SK-N-SH treated with all-trans-retinoic acid at 6 μM for 48 hours (cell line): ENCODE measurements around the gene KRT81.
A peak's percentile ranks its signal among the peaks of the same experiment; 100 is the strongest.

Source experiments
- ATAC-seq: fragments of 200-7000 bp; cut with Tn5 transposase; 3 replicates; pipeline ENCODE4 v1.9.1; 2020; ENCODE audit warnings: mild to moderate bottlenecking, moderate library complexity
- BACH2 ChIP-seq: fragments of 250-450 bp; sonication (Bioruptor Pico); IDR thresholded peaks from 2 replicates; pipeline ENCODE4 v1.9.0; 2021; ENCODE audit warnings: mild to moderate bottlenecking, borderline replicate concordance
- CSDC2 ChIP-seq: fragments of 250-450 bp; sonication (Bioruptor Pico); IDR thresholded peaks from 2 replicates; pipeline ENCODE4 v1.5.0; 2020; ENCODE audit warnings: mild to moderate bottlenecking, moderate library complexity
- ESRRG ChIP-seq: fragments of 250-450 bp; sonication (Bioruptor Pico); IDR thresholded peaks from 2 replicates; pipeline ENCODE4 v1.6.1; 2021; ENCODE audit warnings: mild to moderate bottlenecking
- RARB ChIP-seq: fragments of 250-450 bp; sonication (Bioruptor Pico); IDR thresholded peaks from 2 replicates; pipeline ENCODE4 v1.8.0; 2021; ENCODE audit warnings: mild to moderate bottlenecking, moderate library complexity
- SNAI2 ChIP-seq: fragments of 250-450 bp; sonication (Bioruptor Pico); IDR thresholded peaks from 2 replicates; pipeline ENCODE4 v1.5.0; 2020; ENCODE audit warnings: mild to moderate bottlenecking, moderate library complexity
- TCF4 ChIP-seq: fragments of 250-450 bp; sonication (Bioruptor Pico); IDR thresholded peaks from 2 replicates; pipeline ENCODE4 v1.8.0; 2021; ENCODE audit warnings: mild to moderate bottlenecking, moderate library complexity, borderline replicate concordance
- TOX ChIP-seq: fragments of 250-450 bp; sonication (Bioruptor Pico); IDR thresholded peaks from 2 replicates; pipeline ENCODE4 v1.8.0; 2021; ENCODE audit warnings: mild to moderate bottlenecking, moderate library complexity, borderline replicate concordance
- TSHZ2 ChIP-seq: fragments of 250-450 bp; sonication (Bioruptor Pico); IDR thresholded peaks from 2 replicates; pipeline ENCODE4 v1.5.0; 2020; ENCODE audit warnings: mild to moderate bottlenecking, moderate library complexity
- ZC3H10 ChIP-seq: fragments of 250-450 bp; sonication (Bioruptor Pico); IDR thresholded peaks from 2 replicates; pipeline ENCODE4 v1.5.1; 2021; ENCODE audit warnings: mild to moderate bottlenecking, moderate library complexity
- ZFP30 ChIP-seq: fragments of 450-650 bp; formaldehyde crosslinking; IDR thresholded peaks from 2 replicates; pipeline ENCODE4 v1.5.0; 2022; ENCODE audit warnings: mild to moderate bottlenecking, moderate library complexity
- ZNF565 ChIP-seq: fragments of 450-650 bp; formaldehyde crosslinking; conservative IDR thresholded peaks from 2 replicates; pipeline ENCODE4 v1.5.0; 2020; ENCODE audit warnings: low read depth, mild to moderate bottlenecking, moderate library complexity
- ZNF70 ChIP-seq: fragments of 450-650 bp; formaldehyde crosslinking; IDR thresholded peaks from 2 replicates; pipeline ENCODE4 v1.5.0; 2020; ENCODE audit warnings: mild to moderate bottlenecking, moderate library complexity
- ZNF8 ChIP-seq: fragments of 450-650 bp; formaldehyde crosslinking; IDR thresholded peaks from 2 replicates; pipeline ENCODE4 v1.5.0; 2020; ENCODE audit warnings: mild to moderate bottlenecking, moderate library complexity
- TF ChIP-seq, protein P1 (sequence below): fragments of 250-450 bp; sonication (Bioruptor Pico); IDR thresholded peaks from 2 replicates; pipeline ENCODE4 v1.8.0; 2021; ENCODE audit warnings: low read depth, mild to moderate bottlenecking, moderate library complexity, borderline replicate concordance
- TF ChIP-seq, protein P2 (sequence below): fragments of 250-450 bp; sonication (Bioruptor Pico); IDR thresholded peaks from 2 replicates; pipeline ENCODE4 v1.5.1; 2020; ENCODE audit warnings: low read depth, mild to moderate bottlenecking, moderate library complexity

KRT81 gene

DNA sequence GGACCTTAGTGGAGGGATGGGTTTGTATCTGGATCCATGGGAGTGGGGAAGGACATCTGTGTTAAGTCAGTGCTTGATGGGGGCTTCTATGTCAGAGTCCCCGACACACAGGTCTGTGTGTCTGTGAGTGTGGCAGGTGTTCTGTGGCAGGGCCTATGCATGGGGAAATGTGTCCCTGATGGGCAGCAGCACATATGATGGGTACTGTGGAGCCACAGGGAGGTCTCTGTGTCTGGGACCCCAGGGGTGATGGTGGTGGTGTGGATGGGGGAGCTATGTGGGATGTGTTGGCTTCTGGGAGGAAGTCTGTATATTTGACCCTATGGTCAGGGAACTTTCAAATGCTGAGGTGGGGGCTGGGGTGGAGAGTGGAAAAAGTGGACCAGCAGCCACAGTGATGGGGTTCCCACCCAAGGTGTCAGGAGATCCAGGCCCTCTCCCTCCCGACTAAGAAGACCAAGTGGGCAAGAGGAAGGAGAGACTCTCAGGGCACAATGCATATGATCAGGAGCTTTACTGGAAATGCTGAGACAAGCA, 41.8 kb downstream of the KRT81 start:
- TF ChIP-seq SNAI2 (CRISPR knock-in tag) (no peak), ZNF565 (no peak), ZNF70 (CRISPR knock-in tag) (no peak), CSDC2 (CRISPR knock-in tag) (no peak), TSHZ2 (CRISPR knock-in tag) (no peak), BACH2 (CRISPR knock-in tag) (no peak)
- TF ChIP-seq, protein P1, sequence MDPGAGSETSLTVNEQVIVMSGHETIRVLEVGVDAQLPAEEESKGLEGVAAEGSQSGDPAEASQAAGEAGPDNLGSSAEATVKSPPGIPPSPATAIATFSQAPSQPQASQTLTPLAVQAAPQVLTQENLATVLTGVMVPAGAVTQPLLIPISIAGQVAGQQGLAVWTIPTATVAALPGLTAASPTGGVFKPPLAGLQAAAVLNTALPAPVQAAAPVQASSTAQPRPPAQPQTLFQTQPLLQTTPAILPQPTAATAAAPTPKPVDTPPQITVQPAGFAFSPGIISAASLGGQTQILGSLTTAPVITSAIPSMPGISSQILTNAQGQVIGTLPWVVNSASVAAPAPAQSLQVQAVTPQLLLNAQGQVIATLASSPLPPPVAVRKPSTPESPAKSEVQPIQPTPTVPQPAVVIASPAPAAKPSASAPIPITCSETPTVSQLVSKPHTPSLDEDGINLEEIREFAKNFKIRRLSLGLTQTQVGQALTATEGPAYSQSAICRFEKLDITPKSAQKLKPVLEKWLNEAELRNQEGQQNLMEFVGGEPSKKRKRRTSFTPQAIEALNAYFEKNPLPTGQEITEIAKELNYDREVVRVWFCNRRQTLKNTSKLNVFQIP = no peak
- TF ChIP-seq, protein P2, sequence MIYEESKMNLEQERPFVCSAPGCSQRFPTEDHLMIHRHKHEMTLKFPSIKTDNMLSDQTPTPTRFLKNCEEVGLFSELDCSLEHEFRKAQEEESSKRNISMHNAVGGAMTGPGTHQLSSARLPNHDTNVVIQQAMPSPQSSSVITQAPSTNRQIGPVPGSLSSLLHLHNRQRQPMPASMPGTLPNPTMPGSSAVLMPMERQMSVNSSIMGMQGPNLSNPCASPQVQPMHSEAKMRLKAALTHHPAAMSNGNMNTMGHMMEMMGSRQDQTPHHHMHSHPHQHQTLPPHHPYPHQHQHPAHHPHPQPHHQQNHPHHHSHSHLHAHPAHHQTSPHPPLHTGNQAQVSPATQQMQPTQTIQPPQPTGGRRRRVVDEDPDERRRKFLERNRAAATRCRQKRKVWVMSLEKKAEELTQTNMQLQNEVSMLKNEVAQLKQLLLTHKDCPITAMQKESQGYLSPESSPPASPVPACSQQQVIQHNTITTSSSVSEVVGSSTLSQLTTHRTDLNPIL (CRISPR knock-in tag) = no peak
- no peak for ATAC-seq

DNA sequence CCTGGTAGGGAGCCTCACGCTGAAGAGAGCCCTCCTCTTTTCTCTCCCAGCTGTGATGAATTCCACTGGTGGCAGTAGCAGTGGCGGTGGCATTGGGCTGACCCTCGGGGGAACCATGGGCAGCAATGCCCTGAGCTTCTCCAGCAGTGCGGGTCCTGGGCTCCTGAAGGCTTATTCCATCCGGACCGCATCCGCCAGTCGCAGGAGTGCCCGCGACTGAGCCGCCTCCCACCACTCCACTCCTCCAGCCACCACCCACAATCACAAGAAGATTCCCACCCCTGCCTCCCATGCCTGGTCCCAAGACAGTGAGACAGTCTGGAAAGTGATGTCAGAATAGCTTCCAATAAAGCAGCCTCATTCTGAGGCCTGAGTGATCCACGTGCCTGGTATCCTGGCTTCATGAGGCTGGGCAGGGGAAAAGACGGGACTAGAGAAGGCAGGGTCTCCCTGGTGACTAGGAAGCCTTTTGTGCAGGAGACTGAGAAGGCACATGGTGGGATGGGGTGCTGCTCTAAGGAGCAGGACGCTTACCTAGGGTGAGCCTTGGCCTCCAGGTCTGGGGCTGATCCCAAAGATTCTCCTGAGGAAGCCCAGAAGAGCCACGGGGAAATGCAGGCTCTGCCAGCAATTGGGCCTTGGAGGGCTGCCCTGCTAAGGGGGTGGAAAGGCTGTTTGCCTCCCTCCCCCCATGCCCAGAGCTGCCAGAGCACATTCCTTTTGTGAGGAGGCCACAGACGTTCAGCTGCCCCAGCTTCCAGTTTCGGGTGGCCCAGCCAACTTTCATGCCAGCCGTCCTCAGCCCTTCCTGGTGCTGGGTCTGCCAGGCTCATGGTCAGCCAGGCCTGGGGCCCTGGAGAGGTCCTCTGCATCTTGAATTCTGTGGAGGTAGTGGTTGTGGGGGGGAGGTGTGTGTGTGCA, 42.5 kb downstream of the KRT81 start:
- peak; percentile 42 for ATAC-seq

More for the DNA sequence above, 42.5 kb downstream of the KRT81 start:
- TF ChIP-seq RARB (CRISPR knock-in tag) (no peak), ZFP30 (no peak), TOX (CRISPR knock-in tag) (no peak), TCF4 (CRISPR knock-in tag) (no peak), ZNF8 (CRISPR knock-in tag) (no peak), TSHZ2 (CRISPR knock-in tag) (no peak), ZNF565 (no peak), ZC3H10 (CRISPR knock-in tag) (no peak), ESRRG (no peak)
- TF ChIP-seq, protein P2 (CRISPR knock-in tag) = no peak
